SH-SY5Y (cell line): ENCODE measurements around the gene NGFR.

Experiments
- GATA2 ChIP-seq: IDR thresholded peaks from 2 replicates; pipeline ENCODE4 v1.6.1; 2011; ENCODE audit warnings: mild to moderate bottlenecking, low read depth, low read length
- GATA3 ChIP-seq: IDR thresholded peaks from 2 replicates; pipeline ENCODE4 v1.6.1; 2011; ENCODE audit warnings: low read depth, mild to moderate bottlenecking, low read length, moderate library complexity

GRCh38 chr17:49482144-49482817 lies 12.8 kb upstream of the NGFR start:
- TF ChIP-seq GATA2 (no peak), GATA3 (no peak)
